GM21529 (cell line): Measurements from ENCODE around the gene FXYD5.
A peak's percentile ranks its signal among the peaks of the same experiment; 100 is the strongest.

Source experiments
- ATAC-seq: cut with Tn5 transposase; IDR thresholded peaks from one replicate; pipeline ENCODE4 v1.9.1; 2021; ENCODE audit not compliant: unreplicated experiment

FXYD5 gene

GRCh38 chr19:35154525-35155406 is at the start of gene FXYD5:
Gene FXYD5, plus strand, starts transcription at chr19:35154735. Its CDS starts 816 bp downstream, at chr19:35155551.
- peak; percentile 48 for ATAC-seq

GRCh38 chr19:35105047-35105410 is 49.5 kb upstream of the FXYD5 start:
- no peak for ATAC-seq

GRCh38 chr19:35105411-35106290 is 48.9 kb upstream of the FXYD5 start:
- ATAC-seq: no peak

- no peak for ATAC-seq
Observed at GRCh38 chr19:35106291-35106583, 48.3 kb upstream of the FXYD5 start.

GRCh38 chr19:35106898-35107541 is 47.5 kb upstream of the FXYD5 start:
- no peak for ATAC-seq

- ATAC-seq: no peak
Observed at GRCh38 chr19:35107545-35107944, 47.0 kb upstream of the FXYD5 start.

GRCh38 chr19:35108730-35109129 is 45.8 kb upstream of the FXYD5 start:
- ATAC-seq: no peak

GRCh38 chr19:35109395-35110112 is 45.0 kb upstream of the FXYD5 start:
- no peak for ATAC-seq

- ATAC-seq: no peak
Observed at GRCh38 chr19:35110974-35111373, 43.6 kb upstream of the FXYD5 start.

- ATAC-seq: no peak
Observed at GRCh38 chr19:35112995-35113688, 41.4 kb upstream of the FXYD5 start.

- ATAC-seq: no peak
Observed at GRCh38 chr19:35114353-35115176, 40.0 kb upstream of the FXYD5 start.

- ATAC-seq: no peak
Observed at GRCh38 chr19:35115177-35115951, 39.2 kb upstream of the FXYD5 start, which contains the start of gene FXYD3. Gene FXYD3, plus strand, starts transcription at chr19:35115823. Its CDS starts 3,554 bp downstream, at chr19:35119377.

- ATAC-seq: no peak
Observed at GRCh38 chr19:35116072-35116801, 38.3 kb upstream of the FXYD5 start.

GRCh38 chr19:35117116-35117515 is 37.4 kb upstream of the FXYD5 start:
- no peak for ATAC-seq

- ATAC-seq: no peak
Observed at GRCh38 chr19:35117799-35118198, 36.7 kb upstream of the FXYD5 start.

GRCh38 chr19:35118268-35119020 is 36.1 kb upstream of the FXYD5 start:
- no peak for ATAC-seq

GRCh38 chr19:35119091-35119490 is 35.4 kb upstream of the FXYD5 start:
- ATAC-seq: no peak
